HepG2 (cell line): ENCODE measurements around the gene SLC45A1. TPM values are rescaled to one million over a fixed set of nuclear protein-coding genes. Genes with fewer than 3 reads are reported as not detected.

Source experiments
- ATAC-seq: fragments of 200-7000 bp; cut with Tn5 transposase; 3 replicates; pipeline ENCODE4 v1.9.1; 2020; ENCODE audit warnings: mild to moderate bottlenecking, moderate library complexity
- BruUV-seq: library from RNA; stranded (reverse); fragments of 400-500 nt; replicated peaks from 2 replicates; lab custom pipeline; 2021; lab: Mats Ljungman, UMichigan
- CTCF ChIA-PET: fragments of 300-600 bp; formaldehyde crosslinking; extraction: SDS; loops from one replicate; lab custom pipeline; 2021; ENCODE audit warnings: low total read pairs, inconsistent platforms, low intra/inter-chr PET ratio; lab: Yijun Ruan, JAX
- POLR2A ChIA-PET: fragments of 350-600 bp; sonication (Branson Sonifier 250); formaldehyde crosslinking; loops from one replicate; lab custom pipeline; 2020; ENCODE audit warnings: antibody characterized with exemption, inconsistent platforms; lab: Yijun Ruan, JAX
- DNase-seq: peaks from one replicate; pipeline ENCODE4 v3.0.0-alpha.2; 2015; ENCODE audit warnings: low spot score
- FAIRE-seq: peaks from 3 replicates; lab custom pipeline; 2011; peaks lifted over from hg19 to GRCh38; lab: Jason Lieb, UNC
- H2AFZ ChIP-seq: one replicate; pipeline ENCODE4 v1.6.1; 2011; ENCODE audit warnings: low read length, inconsistent platforms
- H3K27ac ChIP-seq: fragments of 300-600 bp; 3 replicates; pipeline ENCODE4 v1.8.0; 2011; ENCODE audit warnings: mixed run types, mild to moderate bottlenecking, mixed read lengths, low read length, inconsistent platforms; ENCODE audit not compliant: insufficient read depth; ENCODE audit errors: extremely low read length
- H3K27me3 ChIP-seq, 2 experiments: fragments of 200-600 bp in 1 of 2; 2 replicates in 1 of 2; 3 replicates in 1 of 2; pipeline versions ENCODE4 v1.6.0 to v1.8.0; 2011; ENCODE audit warnings: low read length in 2 of 2, mild to moderate bottlenecking in 2 of 2, moderate library complexity in 2 of 2, inconsistent platforms in 1 of 2; ENCODE audit not compliant: insufficient read depth in 2 of 2, control insufficient read depth in 1 of 2
- H3K36me3 ChIP-seq, 2 experiments: fragments of 200-600 bp in 1 of 2; replicated peaks in 1 of 2; 2 replicates in 1 of 2; 3 replicates in 1 of 2; pipeline versions ENCODE4 v1.5.1 to v1.8.0; 2011; ENCODE audit warnings: low read length in 2 of 2, inconsistent platforms in 1 of 2; ENCODE audit not compliant: insufficient read depth in 2 of 2, control insufficient read depth in 1 of 2
- H3K4me1 ChIP-seq: 2 replicates; pipeline ENCODE4 v1.5.1; 2012; ENCODE audit warnings: low read length, inconsistent platforms; ENCODE audit not compliant: insufficient read depth
- H3K4me2 ChIP-seq: 2 replicates; pipeline ENCODE4 v1.6.0; 2011; ENCODE audit warnings: low read depth, low read length, inconsistent platforms
- H3K4me3 ChIP-seq, 3 experiments: fragments of 200-600 bp in 1 of 3; sonication (generic), shearing (Covaris generic) in 1 of 3; replicated peaks in 1 of 3; 2 replicates each; pipeline ENCODE4 v1.5.1; 2011 to 2016; ENCODE audit warnings: low read length in 3 of 3, inconsistent platforms in 2 of 3, low read depth in 2 of 3, mild to moderate bottlenecking in 2 of 3, control low read depth in 1 of 3, mixed read lengths in 1 of 3; ENCODE audit not compliant: insufficient read depth in 1 of 3
- H3K79me2 ChIP-seq: one replicate; pipeline ENCODE4 v1.6.1; 2011; ENCODE audit warnings: low read length, inconsistent platforms; ENCODE audit not compliant: insufficient read depth
- H3K9ac ChIP-seq: 2 replicates; pipeline ENCODE4 v1.6.0; 2011; ENCODE audit warnings: mild to moderate bottlenecking, low read depth, low read length, inconsistent platforms; ENCODE audit not compliant: insufficient read depth
- H3K9me3 ChIP-seq: 2 replicates; pipeline ENCODE4 v1.5.1; 2012; ENCODE audit warnings: mild to moderate bottlenecking, low read length
- H4K20me1 ChIP-seq: 2 replicates; pipeline ENCODE4 v1.6.0; 2011; ENCODE audit warnings: inconsistent platforms, mild to moderate bottlenecking, low read length, moderate library complexity; ENCODE audit not compliant: insufficient read depth
- HNF4A ChIP-seq: sonication (generic); formaldehyde crosslinking; IDR thresholded peaks from 2 replicates; pipeline ENCODE4 v1.4.0; 2020; ENCODE audit warnings: missing genetic modification reagents
- NFYB ChIP-seq: sonication (generic); formaldehyde crosslinking; IDR thresholded peaks from 2 replicates; pipeline ENCODE4 v1.4.0; 2020; ENCODE audit warnings: missing genetic modification reagents
- SUZ12 ChIP-seq: fragments of 150-350 bp; IDR thresholded peaks from 2 replicates; pipeline ENCODE4 v1.6.1; 2014; ENCODE audit warnings: low read depth, low read length
- THAP11 ChIP-seq: IDR thresholded peaks from 2 replicates; pipeline ENCODE4 v1.6.1; 2016; ENCODE audit warnings: missing biosample characterization, missing genetic modification reagents
- ZFP62 ChIP-seq: sonication (generic); formaldehyde crosslinking; IDR thresholded peaks from 2 replicates; pipeline ENCODE4 v1.4.0; 2020; ENCODE audit warnings: missing genetic modification reagents
- ZNF12 ChIP-seq: sonication (generic); formaldehyde crosslinking; IDR thresholded peaks from 2 replicates; pipeline ENCODE4 v1.5.0; 2020; ENCODE audit warnings: missing genetic modification reagents
- ZNF224 ChIP-seq: sonication (generic); formaldehyde crosslinking; IDR thresholded peaks from 2 replicates; pipeline ENCODE4 v1.5.0; 2020; ENCODE audit warnings: mild to moderate bottlenecking, missing genetic modification reagents
- ZNF264 ChIP-seq: sonication (generic); formaldehyde crosslinking; IDR thresholded peaks from 2 replicates; pipeline ENCODE4 v1.4.0; 2020; ENCODE audit warnings: missing genetic modification reagents
- ZNF354B ChIP-seq: sonication (generic); formaldehyde crosslinking; IDR thresholded peaks from 2 replicates; pipeline ENCODE4 v1.8.0; 2022; ENCODE audit warnings: mild to moderate bottlenecking, missing genetic modification reagents
- WGBS: methylation state at CpG from one replicate; pipeline ENCODE4 v1.1.6; 2017; ENCODE audit warnings: low lambda C conversion rate; 5-methylcytosine and 5-hydroxymethylcytosine counted together
- in situ Hi-C: cut with HindIII; loops from 2 replicates; pipeline ENCODE4 v1.10.0; 2017; ENCODE audit warnings: low pct_unique_long_range_greater_than_20kb; ENCODE audit not compliant: extremely low pct_ligation_motif_present
- intact Hi-C: fragments of 100-400 bp; cut with micrococcal nuclease; formaldehyde crosslinking; loops from one replicate; pipeline ENCODE4 v1.10.0; 2022; ENCODE audit not compliant: unreplicated experiment
- polyA plus RNA-seq, 8 experiments: library from polyadenylated mRNA; depleted of rRNA in 3 of 8; stranded (reverse) in 7 of 8; unstranded in 1 of 8; fragments of >200 nt; fragmentation: Illumina TruSeq in 4 of 8; extraction: Trizol in 4 of 8; gene quantifications; 2 replicates each; pipeline versions ENCODE4 v1.2.1 to v1.2.3, GENCODE V29; 2011 to 2016; ENCODE audit warnings: low read depth in 4 of 8, missing spikeins in 1 of 8, mixed read lengths in 1 of 8; ENCODE audit not compliant: insufficient read depth in 1 of 8
- total RNA-seq, 5 experiments: library from RNA; depleted of rRNA; stranded (reverse); fragments of >200 nt; fragmentation: Illumina TruSeq; extraction: Trizol; gene quantifications; 2 replicates each; pipeline ENCODE4 v1.2.3, GENCODE V29; 2016; ENCODE audit warnings: low read depth in 1 of 5
- TF ChIP-seq, protein P1 (sequence below): sonication (generic); formaldehyde crosslinking; IDR thresholded peaks from 2 replicates; pipeline ENCODE4 v1.4.0; 2020; ENCODE audit warnings: missing genetic modification reagents, mild to moderate bottlenecking, borderline replicate concordance

Gene SLC45A1
- total and polyA plus RNA-seq, 2 of the 13 experiments (the other 11 are each of a cell fraction or from before 2014, with no cell fraction given): not detected

- in situ Hi-C loops (loop anchor here (5.0 to 10.0 kb wide), 2 partner anchors 296 to 329 kb away; no protein-coding TSS in a partner anchor), intact Hi-C loops (loop anchor here (5.0 to 10.0 kb wide), 2 partner anchors 54 to 116 kb away; no protein-coding TSS in a partner anchor)
- POLR2A ChIA-PET: interaction anchor here (0.6 to 1.5 kb wide), 2 partner anchors 284 to 295 kb away, joined by 4 to 10 read pairs; partner anchors contain the start of gene ERRFI1
- Histone ChIP-seq H4K20me1 (no peaks in the 10 kb centered on the region), H3K79me2 (peaks cover 10% of the 10 kb centered on the region), H3K4me3 (no peak overlapping the region), H3K9ac (no peak overlapping the region), H3K27ac (no peak overlapping the region), H3K4me1 (peaks cover 62% of the 10 kb centered on the region), H2AFZ (no peak overlapping the region), H3K9me3 (no peaks in the 10 kb centered on the region), H3K4me2 (no peak overlapping the region), H3K27me3 (no peaks in the 10 kb centered on the region), H3K36me3 (no peaks in the 10 kb centered on the region; a peak in 1 of 5 replicates)
- TF ChIP-seq HNF4A (CRISPR knock-in tag) (no peak), ZNF224 (CRISPR knock-in tag) (no peak), SUZ12 (no peak), ZNF354B (no peak), ZNF264 (peak; percentile 99), THAP11 (CRISPR knock-in tag) (no peak), ZNF12 (CRISPR knock-in tag) (peak; percentile 91), NFYB (no peak), ZFP62 (no peak)
- TF ChIP-seq, protein P1, sequence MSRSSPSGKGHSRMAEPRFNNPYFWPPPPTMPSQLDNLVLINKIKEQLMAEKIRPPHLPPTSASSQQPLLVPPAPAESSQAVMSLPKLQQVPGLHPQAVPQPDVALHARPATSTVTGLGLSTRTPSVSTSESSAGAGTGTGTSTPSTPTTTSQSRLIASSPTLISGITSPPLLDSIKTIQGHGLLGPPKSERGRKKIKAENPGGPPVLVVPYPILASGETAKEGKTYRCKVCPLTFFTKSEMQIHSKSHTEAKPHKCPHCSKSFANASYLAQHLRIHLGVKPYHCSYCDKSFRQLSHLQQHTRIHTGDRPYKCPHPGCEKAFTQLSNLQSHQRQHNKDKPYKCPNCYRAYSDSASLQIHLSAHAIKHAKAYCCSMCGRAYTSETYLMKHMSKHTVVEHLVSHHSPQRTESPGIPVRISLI (CRISPR knock-in tag): 0 out of 2 replicates have a peak, but pooled peaks have one; percentile 18
- FAIRE-seq (no peak), ATAC-seq (no peak), DNase-seq (no peak)
- CTCF ChIA-PET: no interaction called here
- WGBS: 73% methylated on average over 1 of the region's 1 CpG
- no TSS peak for BruUV-seq
Observed at GRCh38 chr1:8311068-8311718, 6.7 kb upstream of the SLC45A1 start.
